ENCODE data around the gene ATCAY.
"Not testable (repeated sequence)": the region's sequence is repeated elsewhere in the genome, so short reads cannot be mapped to it uniquely, and the experiment has no call there.

Gene ATCAY

GRCh38 chr19:3904233-3904632 lies 23.7 kb downstream of the ATCAY start:
- no peak for DNase-seq

DNA sequence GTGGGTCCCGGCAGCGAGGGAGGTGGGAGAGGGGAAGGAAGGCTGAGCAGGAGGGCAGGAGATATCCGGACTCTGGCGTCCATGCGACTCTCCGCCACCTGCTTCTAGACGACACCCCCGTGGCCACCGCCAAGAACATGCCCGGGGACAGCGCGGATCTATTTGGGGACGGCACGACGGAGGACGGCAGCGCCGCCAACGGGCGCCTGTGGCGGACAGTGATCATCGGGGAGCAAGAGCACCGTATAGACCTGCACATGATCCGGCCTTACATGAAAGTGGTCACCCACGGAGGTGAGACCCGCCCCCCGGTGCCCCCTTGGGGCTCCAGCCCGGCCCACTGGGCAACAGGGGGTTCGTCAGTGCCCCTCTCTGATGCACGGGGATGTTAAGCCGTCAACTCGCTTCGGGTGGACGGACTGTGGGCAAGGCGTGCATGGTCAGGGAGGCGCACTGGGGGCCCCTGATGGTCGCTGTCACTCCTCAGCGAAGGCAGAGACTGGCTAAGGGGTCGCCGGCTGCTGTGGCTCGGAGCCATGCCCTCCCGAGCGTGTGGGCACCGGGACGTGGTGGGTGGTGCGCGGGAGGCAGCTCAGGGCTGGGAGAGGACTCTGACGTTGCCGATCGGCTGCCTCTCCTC lies 27.3 kb downstream of the ATCAY start:
- DNase-seq, result no peak

- DNase-seq, result no peak
Observed at GRCh38 chr19:3908266-3909054, 28.0 kb downstream of the ATCAY start.

DNA sequence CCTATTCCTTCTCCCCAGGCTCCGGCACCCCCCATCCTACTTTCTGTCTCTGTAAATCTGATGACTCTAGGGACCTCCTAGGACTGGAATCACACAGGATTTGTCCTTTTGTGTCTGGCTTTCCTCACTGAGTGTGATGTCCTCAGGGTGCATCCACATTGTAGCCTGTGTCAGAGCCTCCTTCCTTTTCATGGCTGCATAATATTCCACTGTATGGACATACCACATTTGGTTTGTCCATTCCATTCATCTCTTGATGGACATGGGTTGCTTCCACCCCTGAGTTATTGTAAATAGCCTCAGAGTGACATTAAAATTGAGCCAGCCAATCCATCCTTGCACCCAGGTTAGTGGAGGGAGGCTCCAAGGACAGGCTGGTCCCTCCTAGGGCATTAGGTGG lies 29.6 kb downstream of the ATCAY start:
- no peak for DNase-seq

- DNase-seq, result no peak
Observed at GRCh38 chr19:3914199-3914598, 33.7 kb downstream of the ATCAY start.

DNA sequence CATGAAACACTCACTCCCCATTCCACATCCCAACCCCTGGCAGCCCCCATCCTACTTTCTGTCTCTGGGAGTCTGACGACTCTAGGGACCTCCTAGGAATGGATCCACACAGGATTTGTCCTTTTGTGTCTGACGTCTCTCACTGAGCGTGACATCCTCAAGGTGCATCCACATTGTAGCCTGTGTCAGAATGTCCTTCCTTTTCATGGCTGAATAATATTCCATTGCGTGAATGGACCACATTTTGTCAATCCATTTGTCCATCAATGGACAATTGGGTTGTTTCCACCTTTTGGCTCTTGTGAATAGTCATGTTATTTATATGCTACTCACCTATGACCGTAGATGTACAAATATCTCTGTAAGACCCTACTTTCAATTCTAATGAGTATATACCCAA lies 35.5 kb downstream of the ATCAY start:
- no peak for DNase-seq

DNA sequence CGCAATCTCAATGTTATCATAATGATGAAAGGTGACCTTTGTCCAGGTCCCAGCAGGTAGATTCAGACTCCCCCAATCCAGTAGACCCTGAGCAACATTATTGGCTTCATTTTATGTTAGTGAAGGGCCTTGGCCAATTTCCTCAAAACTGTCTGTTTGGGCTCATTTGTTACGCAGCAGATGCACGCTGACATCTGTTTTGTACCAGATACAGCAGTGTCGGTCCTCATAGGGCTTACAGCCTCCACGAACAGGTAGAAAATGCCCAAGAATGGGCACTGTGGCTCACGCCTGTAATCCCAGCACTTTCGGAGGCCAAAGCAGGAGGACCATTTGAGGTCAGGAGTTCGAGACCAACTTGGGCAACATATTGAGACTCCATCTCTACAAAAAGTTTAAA lies 39.3 kb downstream of the ATCAY start:
- DNase-seq, result no peak

DNA sequence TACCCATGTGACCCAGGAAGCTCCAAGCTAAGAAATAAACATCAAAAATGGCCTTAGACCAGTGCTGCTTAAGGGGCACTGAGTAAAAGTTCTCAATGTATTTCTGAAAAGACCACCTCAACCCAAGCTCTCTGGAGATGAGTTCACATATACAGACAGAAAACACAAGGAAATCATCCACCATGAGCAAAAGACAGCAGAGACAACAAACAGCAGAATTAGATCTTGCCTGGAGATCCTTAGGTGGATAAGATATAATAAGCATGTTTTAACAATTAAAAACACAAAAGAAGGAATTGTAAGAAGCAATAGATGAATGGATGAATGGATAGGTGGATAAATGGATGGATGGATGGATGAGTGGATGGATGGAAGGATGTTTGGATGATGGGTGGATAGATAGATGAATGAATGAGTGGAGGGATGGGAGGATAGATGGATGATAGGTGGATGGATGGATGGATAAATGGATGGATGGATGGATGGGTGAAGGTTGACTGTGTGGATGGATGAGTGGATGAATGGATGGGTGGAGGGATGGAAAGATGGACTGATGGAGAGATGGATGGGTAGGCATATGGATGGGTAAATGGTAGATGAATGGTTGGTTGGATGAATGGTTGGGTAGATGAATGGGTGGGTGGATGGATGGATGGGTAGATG lies 42.7 kb downstream of the ATCAY start:
- DNase-seq, result no peak

GRCh38 chr19:3923912-3924311 lies 43.4 kb downstream of the ATCAY start:
- no peak for DNase-seq

DNA sequence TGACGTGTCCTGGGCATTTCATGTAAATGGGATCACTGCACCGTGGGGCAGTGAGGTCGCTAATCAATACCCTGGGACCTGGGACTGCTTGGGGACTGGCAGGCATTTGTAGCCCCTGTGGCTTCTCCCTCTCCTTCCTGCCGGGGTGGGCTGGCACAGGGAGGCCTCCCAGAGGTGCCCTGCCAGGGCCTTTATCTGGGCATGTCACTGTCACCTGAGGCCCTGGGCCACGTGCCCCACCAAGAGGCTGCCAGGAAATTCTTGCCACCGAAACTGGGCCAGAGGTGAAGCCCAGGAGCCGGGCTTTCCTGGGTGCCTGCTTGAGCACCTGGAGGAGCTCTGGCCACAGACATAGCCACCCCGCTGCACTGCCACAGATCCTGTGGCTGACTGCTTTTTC lies 50.6 kb downstream of the ATCAY start:
- DNase-seq, result no peak

DNA sequence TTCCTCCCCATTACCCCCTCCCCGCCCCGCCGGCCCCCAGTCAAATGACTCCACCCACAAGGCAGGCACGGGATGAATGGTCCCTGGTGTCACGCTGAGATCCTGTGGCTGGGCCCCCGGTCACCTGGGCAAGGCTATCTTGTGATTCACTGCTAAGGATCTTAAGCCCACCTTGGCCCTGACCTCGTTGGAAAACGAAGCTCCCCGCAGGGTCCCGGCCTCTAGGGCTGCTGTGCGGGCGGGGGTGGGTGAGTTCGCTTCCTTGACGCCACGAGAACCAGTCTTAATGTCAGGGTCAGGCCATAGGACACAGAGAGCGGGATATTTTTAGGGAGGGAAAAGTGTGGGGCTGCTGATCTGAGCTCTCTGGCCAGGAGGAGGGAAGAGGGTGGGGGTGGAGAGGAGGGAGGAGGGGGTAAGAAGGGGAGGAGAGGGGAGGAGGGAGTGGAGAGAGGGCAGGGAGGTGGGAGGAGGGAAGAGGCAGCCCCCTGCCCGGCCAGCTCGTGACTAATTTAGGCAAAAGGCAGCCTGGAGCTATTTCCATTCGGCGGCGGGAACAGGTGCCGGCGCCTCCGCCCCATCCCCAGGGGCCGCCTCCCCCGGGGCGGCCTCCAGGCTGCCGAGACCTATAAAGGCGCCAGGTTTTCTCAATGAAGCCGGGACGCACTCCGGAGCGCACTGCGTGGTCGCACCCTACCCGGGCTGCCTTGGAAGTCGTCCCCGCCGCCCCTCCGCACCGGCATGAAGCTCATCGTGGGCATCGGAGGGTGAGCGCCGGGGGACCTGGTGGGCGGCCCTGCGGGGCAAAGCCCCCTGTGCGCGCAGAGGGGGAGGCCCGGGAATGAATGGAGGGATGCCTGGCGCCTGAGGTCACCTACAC lies 52.7 kb downstream of the ATCAY start, which contains the start of gene NMRK2:
Gene NMRK2 (plus strand): TSS at position 139 of the 880 bp plus-strand sequence. CDS start 603 bp downstream, at position 742.
- DNase-seq, result peak; percentile 58

DNA sequence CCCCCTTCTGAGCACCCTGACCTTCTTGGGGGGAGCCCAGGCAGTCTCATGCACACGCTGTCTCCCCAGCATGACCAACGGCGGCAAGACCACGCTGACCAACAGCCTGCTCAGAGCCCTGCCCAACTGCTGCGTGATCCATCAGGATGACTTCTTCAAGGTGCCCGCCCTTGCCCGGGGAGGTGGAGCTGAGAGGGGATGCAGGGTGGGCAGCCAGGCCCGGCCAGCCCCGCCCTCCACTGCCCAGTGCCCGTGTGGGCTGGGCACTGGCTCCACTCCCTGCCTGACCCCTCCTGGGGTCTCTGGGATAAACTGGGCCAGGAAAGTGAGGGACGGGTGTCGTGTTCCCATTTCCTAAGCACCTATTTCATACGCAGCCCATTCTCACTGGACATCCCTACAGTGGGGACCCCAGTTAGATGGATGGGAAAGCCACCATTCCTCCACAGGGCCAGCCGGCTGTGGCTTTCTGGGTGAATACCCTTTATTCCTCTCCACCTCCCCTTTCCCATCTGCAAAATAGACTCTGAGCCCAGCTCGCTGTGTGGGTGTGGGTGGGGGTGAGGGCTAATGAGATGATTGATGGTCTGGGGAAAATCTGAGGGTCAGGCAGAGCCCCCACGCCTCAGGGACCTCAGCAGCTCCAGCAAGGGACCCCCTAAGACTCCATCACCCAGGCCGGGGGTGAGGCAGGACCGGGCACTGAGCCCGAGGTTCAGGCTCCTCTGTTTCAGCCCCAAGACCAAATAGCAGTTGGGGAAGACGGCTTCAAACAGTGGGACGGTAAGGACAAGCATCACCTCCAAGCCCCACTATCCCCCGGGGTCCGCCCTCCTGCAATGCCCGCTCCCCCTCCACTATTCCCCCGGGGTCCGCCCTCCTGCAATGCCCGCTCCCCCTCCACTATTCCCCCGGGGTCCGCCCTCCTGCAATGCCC lies 56.3 kb downstream of the ATCAY start:
- DNase-seq, result no peak

- not testable (repeated sequence) for DNase-seq
Observed at GRCh38 chr19:3938300-3938950, 57.9 kb downstream of the ATCAY start.

GRCh38 chr19:3942790-3943409 lies 62.4 kb downstream of the ATCAY start:
- no peak for DNase-seq

- no peak for DNase-seq
Observed at GRCh38 chr19:3944018-3944721, 63.7 kb downstream of the ATCAY start.

- no peak for DNase-seq
Observed at GRCh38 chr19:3945838-3946237, 65.4 kb downstream of the ATCAY start.

DNA sequence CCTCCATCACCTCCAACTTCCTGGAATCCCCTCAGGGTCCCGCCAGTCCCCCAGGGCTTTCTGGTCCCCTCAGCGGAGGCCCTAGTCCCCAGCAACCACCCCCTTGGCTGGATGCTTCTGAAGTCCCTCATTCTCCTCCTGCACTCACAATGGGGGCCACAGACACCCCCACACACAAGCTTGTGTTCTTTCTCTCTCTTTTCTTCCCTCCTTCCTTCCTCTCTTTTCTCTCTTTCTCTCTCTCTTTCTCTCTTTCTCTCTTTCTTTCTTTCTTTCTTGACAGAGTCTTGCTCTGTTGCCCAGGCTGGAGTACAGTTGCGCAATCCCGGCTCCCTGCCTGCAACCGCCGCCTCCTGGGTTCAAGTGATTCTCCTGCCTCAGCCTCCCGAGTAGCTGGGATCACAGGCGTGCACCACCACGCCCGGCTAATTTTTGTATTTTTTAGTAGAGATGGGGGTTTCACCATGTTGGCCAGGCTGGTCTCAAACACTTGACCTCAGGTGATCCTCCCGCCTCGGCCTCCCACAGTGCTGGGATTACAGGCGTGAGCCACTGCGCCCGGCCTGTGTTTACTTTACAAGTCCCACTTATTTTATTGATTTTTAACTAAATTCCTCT lies 66.9 kb downstream of the ATCAY start:
- not testable (repeated sequence) for DNase-seq

GRCh38 chr19:3949294-3949693 lies 68.8 kb downstream of the ATCAY start:
- DNase-seq, result no peak
